ENCODE data around the gene FSTL4. TPM values are rescaled to one million over a fixed set of nuclear protein-coding genes. Genes with fewer than 3 reads are reported as not detected.

The FSTL4 gene
- total and polyA plus RNA-seq, 4 donors = 0.02 to 0.18 TPM; not detected in 2

- TF ChIP-seq CTCF (IDR thresholded peaks at IDR 0.05; ENCODE audit: low read depth, low read length, missing input control) = no peak
- no peak for TF ChIP-seq RAD21 (IDR thresholded peaks at IDR 0.05)
Measured at GRCh38 chr5:133235696-133236426, 376.5 kb downstream of the FSTL4 start (continued).

- DNase-seq (ENCODE audit: low spot score) = no peak
- Histone ChIP-seq H3K27me3 (ENCODE audit: control insufficient read depth in 4 of 4, insufficient read depth in 4 of 4, low read length in 3 of 4) (no peaks in the 10 kb centered on the region), H3K4me1 (ENCODE audit: control insufficient read depth in 4 of 4, insufficient read depth in 4 of 4, low read length in 3 of 4) (peaks cover 2 to 21% (median 11%) of the 10 kb centered on the region in 4 donors), H3K9ac (ENCODE audit: low read depth in 1 of 2, low read length in 2 of 2) (no peak overlapping the region), H3K36me3 (ENCODE audit: control insufficient read depth in 4 of 4, insufficient read depth in 3 of 4, low read depth in 1 of 4, low read length in 3 of 4) (no peaks in the 10 kb centered on the region), H3K27ac (ENCODE audit: low read depth in 1 of 2, low read length in 2 of 2) (no peak overlapping the region), H3K4me3 (ENCODE audit: low read depth in 1 of 3, low read length in 3 of 3) (no peak overlapping the region), H3K9me3 (ENCODE audit: control insufficient read depth in 4 of 4, low read length in 3 of 4) (no peaks in the 10 kb centered on the region)
- TF ChIP-seq ZBTB33 (IDR thresholded peaks at IDR 0.05) (no peak), RAD21 (IDR thresholded peaks at IDR 0.05) (no peak), RXRA (IDR thresholded peaks at IDR 0.05) (no peak), ATF3 (IDR thresholded peaks at IDR 0.05) (no peak), MAX (IDR thresholded peaks at IDR 0.05) (no peak), GABPA (IDR thresholded peaks at IDR 0.05 in 1 of 2, conservative IDR thresholded peaks at IDR 0.05 in 1 of 2) (no peak), HNF4A (conservative IDR thresholded peaks at IDR 0.05) (no peak), NR2F2 (IDR thresholded peaks at IDR 0.05) (no peak), FOXA1 (IDR thresholded peaks at IDR 0.05) (no peak), CTCF (IDR thresholded peaks at IDR 0.05; ENCODE audit: low read depth, low read length, missing input control) (no peak), HNF4G (IDR thresholded peaks at IDR 0.05) (no peak), JUND (IDR thresholded peaks at IDR 0.05) (no peak), EGR1 (IDR thresholded peaks at IDR 0.05; ENCODE audit: low read depth in 2 of 2) (no peak), SP1 (IDR thresholded peaks at IDR 0.05) (no peak), YY1 (IDR thresholded peaks at IDR 0.05) (no peak), FOXA2 (IDR thresholded peaks at IDR 0.05) (no peak), REST (IDR thresholded peaks at IDR 0.05) (no peak), TAF1 (conservative IDR thresholded peaks at IDR 0.05) (no peak)
- WGBS = 93% methylated on average over 6 of the region's 6 CpGs
Measured at GRCh38 chr5:133234911-133235310, 377.4 kb downstream of the FSTL4 start.

Data from liver (tissue), 9 donors.